ENCODE measurements around the gene CELA3B.
"Not testable (repeated sequence)": the region's sequence is repeated elsewhere in the genome, so short reads cannot be mapped to it uniquely, and the experiment has no call there.

Gene CELA3B

DNA sequence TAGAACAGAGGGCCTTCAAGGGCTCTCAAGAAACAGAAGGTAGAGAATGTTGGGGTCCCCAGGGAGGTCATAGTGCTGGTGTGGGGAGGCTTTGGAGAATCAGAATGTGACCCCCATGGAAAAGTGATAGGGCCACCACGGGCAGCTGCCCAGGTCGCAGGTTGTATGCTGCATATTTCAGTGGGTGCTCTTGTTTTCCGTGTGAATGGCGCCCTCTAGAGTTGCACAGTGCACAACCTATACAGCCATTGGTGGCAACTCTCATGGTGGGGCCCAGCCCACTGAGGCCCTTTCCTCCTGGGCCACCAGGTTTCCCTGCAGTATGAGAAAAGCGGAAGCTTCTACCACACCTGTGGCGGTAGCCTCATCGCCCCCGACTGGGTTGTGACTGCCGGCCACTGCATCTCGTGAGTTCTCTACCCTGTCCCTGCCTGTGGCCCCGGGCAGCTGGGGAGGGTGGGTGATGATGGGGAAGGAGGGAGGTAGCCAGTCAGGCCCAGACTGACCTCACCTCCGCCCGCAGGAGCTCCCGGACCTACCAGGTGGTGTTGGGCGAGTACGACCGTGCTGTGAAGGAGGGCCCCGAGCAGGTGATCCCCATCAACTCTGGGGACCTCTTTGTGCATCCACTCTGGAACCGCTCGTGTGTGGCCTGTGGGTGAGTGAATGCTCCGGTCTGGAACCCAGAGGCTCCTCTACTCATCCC, 3.8 kb downstream of the CELA3B start:
- DNase-seq, result not testable (repeated sequence)

DNA sequence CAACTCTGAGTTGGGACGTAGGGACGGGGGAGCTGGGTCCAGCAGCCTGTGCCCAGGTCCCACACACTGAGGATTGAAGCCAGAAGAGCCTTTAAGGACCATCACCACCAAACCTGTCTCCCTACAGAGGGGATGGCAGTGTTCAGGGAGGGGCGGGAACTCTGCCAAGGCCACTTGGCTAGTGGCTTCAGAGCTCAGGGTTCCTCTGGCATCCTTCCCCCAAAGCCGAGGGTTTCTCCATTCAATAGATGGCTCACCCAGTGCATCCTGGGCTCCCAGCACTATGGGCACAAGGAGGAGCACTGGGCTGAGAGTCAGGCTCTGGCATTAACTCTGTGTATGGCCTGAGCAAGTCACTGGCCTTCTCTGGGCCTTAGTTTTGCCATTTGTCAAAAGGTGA, 4.4 kb downstream of the CELA3B start:
- DNase-seq, result not testable (repeated sequence)

DNA sequence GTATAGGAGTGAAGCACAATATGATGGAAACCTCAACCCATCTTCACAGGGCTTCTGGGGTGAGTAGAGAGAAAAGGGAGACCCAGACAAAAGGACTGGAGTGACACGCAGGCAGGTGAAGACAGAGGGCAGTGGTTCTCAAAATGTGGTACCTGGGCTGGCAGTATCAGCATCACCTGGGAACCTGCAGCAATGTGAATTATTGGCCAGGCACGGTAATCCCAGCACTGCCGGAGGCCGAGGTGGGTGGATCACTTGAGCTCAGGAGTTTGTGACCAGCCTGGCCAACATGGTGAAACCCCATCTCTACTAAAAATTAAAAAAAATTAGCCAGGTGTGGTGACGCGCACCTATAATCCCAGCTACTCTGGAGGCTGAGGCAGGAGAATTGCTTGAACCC, 5.3 kb downstream of the CELA3B start:
- not testable (repeated sequence) for DNase-seq

DNA sequence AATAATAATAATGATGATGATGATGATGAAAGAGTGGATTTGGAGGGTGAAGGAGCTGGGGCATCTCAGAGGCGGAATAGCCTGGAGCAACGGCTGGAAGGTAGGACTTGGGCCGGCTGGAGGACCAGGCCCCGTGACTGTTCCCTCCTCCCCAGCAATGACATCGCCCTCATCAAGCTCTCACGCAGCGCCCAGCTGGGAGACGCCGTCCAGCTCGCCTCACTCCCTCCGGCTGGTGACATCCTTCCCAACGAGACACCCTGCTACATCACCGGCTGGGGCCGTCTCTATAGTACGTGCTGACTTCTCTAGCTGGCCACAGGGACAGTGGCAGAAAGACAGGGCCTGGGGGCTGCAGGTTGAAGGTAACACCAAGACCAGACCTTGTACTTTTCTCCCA, 6.7 kb downstream of the CELA3B start:
- DNase-seq, result not testable (repeated sequence)

DNA sequence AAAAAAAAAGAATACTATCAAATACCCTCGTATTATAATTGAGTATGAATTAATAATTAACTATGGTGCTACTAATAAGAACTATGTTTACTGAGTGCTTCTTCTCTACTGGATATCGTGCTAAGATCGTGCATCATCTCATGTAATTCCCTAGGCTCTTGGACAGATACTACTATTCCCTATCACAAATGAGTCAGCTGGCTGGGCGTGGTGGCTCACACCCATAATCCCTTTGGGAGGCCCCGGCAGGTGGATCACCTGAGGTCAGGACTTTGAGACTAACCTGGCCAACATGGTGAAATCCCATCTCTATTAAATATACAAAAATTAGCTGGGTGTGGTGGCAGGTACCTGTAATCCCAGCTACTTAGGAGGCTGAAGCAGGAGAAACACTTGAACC, 9.1 kb downstream of the CELA3B start:
- DNase-seq, result not testable (repeated sequence)

DNA sequence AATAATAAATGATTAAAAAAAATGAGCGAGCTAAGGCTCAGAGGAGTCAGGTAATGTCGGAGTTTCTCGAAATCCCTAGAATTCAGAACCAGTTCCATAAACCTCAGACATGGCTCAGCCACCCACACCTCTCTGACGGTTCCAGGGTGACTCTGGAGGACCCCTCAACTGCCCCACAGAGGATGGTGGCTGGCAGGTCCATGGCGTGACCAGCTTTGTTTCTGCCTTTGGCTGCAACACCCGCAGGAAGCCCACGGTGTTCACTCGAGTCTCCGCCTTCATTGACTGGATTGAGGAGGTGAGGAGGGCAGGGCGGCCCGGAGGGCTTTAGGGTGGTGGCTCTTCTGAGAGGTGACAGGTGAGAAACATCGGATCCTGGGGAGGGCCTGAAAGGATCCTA, 9.6 kb downstream of the CELA3B start:
- DNase-seq, result not testable (repeated sequence)

DNA sequence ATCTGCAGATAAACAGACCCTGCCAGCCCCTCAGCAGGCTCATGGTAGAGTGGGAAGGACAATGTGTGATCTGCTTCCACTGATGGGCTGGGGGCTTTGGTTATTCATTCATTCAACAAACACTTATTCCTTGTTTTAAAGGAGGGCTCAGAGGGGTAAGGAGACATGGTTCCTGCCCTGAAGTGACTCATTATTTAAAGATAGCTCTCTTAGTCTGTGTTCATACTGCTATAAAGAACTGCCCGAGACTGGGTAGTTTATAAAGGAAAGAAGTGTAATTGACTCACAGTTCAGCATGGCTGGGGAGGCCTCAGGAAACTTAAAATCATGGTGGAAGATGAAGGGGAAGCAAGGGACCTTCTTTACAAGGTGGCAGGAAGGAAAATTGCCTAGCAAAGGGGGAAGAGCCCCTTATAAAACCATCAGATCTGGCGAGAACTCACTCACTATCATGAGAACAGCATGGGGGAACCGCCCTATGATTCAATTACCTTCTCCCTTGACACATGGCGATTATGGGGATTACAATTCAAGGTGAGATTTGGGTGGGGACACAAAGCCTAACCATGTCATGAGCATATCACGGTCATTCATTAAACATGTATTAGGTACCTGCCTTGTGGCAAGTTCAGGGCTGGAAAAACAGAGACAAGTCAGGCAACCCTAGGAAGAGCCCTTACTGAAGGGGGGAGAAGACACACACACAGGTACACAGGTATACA, 13.0 kb downstream of the CELA3B start:
- not testable (repeated sequence) for DNase-seq

DNA sequence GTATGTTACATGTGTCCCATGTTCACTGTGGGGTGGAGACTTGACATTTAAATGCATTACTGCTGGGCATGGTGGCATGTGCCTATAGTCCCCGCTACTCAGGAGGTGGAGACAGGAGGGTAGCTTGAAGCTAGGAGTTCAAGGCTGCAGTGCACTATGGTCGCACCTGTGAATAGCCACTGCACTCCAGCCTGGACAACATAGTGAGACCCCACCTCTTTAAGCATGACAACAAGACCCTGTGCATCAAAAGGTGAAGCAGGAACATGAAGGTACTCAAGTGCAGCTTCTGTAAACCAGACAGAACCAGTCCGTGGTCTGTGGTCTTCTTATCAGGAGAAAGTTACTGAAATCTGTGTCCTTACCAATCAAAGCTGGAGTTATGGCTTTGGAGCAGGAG, 15.4 kb downstream of the CELA3B start:
- not testable (repeated sequence) for DNase-seq

DNA sequence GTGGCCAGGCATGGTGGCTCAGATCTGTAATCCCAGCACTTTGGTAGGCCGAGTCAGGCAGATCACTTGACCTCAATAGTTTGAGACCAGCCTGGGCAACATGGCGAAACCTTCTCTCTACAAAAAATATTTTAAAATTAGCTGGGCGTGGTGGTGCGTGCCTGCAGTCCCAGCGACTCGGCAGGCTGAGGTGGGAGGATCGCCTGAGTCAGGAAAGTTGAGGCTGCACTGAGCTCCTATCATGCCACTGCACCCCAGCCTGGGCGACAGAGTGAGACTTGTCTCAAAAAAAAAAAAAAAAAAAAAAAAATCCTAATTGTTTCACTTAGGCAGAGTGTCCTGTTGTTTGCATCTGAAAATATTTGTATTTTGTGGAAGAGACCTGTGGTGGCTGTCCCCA, 17.9 kb downstream of the CELA3B start:
- not testable (repeated sequence) for DNase-seq

DNA sequence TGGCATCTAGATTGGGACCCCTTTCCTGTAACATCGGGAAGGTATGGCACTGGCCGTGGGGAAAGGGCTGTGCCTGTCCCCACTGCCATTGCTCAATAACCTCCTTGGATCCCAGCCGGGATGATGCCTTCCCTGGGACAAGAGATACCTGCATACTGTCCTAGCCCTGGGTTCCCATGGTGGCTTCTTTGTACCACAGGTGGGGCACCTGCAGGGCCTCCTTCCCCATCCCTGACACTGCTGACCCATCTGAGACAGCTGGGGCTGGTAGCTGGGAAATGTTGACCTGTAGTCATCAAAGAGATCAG, 19.8 kb downstream of the CELA3B start:
- DNase-seq, result not testable (repeated sequence)

DNA sequence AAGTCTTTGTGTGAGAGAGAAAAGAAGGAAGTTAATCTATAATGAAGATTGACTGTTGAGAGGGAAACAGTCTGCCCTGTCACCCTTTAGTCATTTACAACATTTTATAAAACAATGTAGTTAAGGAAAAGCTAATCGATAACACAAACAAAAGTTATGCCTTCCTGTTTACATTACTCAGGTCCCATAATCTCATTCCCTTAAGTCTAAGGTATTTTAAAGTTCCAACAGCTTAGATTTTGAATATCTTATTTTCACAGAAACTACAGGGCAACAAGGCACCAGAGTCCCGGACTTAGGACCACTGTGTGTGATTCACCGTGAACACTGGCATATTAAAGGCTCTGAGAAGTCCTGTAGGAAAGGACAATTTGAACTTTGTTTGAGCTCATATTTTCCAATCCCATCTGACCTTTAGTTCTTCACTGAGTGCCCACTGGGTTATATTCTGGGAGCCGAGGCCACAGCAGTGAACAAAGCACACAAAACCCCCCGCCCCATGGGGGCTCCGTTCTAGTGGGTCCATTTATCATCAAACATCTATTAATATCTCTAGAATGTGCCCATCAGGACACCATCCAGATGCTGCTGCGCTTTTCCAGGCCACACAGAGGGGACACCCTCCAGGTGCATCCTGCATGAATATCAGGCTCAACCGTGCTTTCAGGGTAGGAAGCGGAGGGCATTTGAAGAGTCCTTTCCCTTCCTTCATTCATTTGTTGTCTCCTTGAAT, 21.2 kb downstream of the CELA3B start:
- DNase-seq, result not testable (repeated sequence)

DNA sequence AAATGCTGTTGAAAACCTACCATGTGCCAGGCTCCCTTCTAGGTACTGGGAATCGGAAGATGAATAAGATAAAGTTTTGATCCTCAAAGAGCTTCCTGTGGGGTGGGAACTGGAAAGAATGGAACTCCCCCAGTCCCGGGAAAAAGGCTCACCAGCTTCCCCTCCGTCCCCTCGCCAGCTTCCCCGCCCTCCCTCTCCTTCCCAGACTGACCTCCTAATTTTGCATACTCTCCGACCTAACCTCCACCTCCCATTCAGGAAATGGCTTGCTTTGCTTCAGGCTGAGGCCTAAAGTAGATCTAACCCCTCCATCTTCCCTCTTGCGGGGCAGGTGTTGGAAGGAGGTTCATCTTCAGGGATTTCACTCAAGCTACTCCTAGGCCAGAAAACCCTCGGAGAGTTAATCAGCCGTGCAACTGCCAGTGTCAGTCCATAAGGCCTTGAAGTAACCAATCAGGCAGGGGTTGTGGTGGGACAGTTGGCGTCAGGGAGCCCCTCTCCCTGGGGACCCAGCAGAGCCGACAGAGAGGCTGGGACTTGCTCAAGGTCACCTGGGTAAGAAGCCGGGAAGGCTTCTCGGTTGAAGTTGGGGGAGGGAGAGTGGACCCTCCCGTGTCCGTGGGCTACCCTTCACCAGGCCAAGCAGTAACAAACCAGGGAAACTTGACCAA, 21.9 kb downstream of the CELA3B start:
- not testable (repeated sequence) for DNase-seq

DNA sequence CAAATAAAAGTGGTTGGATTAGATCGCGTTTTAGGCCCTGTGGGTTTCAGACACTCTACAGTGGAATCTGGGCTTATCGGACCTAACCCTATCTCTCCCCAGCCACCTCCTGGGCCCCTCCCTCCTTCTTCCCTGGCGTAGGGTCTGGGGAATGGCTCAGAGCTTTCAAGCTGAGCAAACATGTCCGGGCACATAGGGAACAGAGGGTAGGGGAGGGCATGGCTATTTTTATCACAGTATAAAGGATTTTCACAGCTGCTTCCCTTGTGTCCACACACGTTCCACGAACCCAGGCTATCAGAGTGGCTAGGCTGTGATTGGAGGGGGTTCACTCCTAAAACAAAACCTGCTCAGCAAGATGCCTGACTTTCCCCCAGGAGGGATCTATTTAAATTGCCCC, 22.8 kb downstream of the CELA3B start:
- not testable (repeated sequence) for DNase-seq

DNA sequence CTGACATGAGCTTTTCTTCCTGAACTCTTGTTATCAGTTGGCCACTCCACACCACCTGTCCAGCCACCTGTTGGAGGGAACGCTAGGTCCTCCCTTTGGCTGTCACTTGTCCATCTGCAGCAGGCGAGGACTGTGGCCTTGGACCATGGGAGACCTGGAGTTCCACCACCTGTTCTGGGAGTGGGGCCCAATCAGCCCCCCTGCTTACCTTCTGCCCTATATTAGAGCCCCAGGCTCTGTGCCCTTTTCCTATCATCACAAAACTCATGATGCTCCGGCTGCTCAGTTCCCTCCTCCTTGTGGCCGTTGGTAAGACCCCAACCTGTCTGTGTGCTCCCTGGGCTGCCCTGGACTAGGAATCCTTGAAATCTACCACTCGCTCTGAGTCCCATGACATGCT, 24.6 kb downstream of the CELA3B start, which contains the start of gene CELA3A:
Gene CELA3A, plus strand, starts transcription at position 249 of the 400 bp plus-strand sequence. Its CDS starts 18 bp downstream, at position 267.
- no peak for DNase-seq

DNA sequence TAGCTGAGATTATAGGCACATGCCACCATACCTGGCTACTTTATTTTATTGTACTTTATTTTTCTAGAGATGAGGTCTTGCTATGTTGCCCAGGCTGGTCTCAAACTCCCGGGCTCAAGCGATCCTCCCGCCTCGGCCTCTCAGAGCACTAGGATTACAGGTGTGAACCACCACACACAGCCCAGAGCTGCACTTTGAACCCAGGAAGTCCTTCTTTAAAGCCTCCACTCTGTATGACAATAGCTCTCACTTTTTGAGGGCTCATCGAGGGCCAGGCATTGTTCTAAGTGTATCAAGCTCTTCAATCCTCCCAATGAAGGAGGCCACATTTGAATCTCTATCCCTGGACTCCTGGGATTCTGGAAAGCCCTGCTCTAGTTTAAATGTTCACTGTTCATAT, 25.6 kb downstream of the CELA3B start:
- not testable (repeated sequence) for DNase-seq

DNA sequence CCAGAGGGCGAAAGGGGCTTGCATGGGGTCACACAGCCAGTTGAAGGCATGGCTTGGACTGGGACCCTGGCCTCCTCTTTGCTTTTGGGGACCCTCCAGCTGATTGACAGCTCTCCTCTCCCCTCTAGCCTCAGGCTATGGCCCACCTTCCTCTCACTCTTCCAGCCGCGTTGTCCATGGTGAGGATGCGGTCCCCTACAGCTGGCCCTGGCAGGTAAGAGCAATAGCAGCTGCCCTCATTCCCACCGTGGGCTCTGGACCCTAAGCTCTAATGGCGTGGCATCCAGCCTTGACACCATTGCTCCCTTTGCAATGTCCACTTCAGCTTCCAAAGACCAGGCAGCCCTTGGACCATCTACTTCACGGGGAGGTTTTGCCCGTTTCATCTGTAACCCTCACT, 26.1 kb downstream of the CELA3B start:
- DNase-seq, result not testable (repeated sequence)

DNA sequence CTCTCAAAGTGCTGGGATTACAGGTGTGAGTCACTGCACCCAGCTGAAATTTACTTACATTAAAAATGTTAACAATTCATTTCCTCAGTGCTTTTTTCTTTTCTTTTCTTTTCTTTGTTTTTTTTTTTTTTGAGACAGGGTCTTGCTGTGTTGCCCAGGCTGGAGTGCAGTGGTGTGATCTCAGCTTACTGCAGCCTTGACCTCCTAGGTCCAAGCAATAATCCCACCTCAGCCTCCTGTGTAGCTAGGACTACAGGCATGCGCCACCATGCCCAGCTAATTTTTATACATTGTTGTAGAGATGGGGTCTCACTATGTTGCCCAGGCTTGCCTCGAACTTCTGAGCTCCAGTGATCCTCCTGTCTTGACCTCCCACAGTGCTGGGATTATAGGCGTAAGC, 27.1 kb downstream of the CELA3B start:
- not testable (repeated sequence) for DNase-seq

DNA sequence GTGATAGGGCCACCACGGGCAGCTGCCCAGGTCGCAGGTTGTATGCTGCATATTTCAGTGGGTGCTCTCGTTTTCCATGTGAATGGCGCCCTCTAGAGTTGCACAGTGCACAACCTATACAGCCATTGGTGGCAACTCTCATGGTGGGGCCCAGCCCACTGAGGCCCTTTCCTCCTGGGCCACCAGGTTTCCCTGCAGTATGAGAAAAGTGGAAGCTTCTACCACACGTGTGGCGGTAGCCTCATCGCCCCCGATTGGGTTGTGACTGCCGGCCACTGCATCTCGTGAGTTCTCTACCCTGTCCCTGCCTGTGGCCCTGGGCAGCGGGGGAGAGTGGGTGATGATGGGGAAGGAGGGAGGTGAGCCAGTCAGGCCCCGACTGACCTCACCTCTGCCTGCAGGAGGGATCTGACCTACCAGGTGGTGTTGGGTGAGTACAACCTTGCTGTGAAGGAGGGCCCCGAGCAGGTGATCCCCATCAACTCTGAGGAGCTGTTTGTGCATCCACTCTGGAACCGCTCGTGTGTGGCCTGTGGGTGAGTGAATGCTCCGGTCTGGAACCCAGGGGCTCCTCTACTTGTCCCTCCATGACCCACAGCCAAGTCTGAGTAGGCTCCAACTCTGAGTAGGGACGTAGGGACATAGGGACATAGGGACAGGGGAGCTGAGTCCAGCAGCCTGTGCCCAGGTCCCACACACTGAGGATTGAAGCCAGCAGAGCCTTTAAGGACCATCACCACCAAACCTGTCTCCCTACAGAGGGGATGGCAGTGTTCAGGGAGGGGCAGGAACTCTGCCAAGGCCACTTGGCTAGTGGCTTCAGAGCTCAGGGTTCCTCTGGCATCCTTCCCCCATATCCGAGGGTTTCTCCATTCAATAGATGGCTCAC, 28.7 kb downstream of the CELA3B start:
- DNase-seq, result not testable (repeated sequence)

DNA sequence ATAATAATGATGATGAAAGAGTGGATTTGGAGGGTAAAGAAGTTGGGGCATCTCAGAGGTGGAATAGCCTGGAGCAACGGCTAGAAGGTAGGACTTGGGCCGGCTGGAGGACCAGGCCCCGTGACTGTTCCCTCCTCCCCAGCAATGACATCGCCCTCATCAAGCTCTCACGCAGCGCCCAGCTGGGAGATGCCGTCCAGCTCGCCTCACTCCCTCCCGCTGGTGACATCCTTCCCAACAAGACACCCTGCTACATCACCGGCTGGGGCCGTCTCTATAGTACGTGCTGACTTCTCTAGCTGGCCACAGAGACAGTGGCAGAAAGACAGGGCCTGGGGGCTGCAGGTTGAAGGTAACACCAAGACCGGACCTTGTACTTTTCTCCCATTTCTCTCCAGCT, 29.9 kb downstream of the CELA3B start:
- not testable (repeated sequence) for DNase-seq

DNA sequence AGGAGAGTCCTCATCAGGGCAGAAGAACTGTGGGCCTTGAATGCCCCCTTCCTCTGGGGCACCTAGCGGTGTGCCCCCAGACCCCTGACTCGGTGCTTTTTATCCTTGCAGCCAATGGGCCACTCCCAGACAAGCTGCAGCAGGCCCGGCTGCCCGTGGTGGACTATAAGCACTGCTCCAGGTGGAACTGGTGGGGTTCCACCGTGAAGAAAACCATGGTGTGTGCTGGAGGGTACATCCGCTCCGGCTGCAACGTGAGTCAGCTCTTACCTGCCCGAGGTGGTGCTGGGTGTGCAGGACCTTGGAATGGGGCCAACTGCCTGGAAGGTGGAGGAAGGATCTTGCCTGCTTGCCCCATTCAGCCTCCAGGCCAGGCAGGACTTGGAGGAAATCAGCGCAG, 30.4 kb downstream of the CELA3B start:
- not testable (repeated sequence) for DNase-seq

DNA sequence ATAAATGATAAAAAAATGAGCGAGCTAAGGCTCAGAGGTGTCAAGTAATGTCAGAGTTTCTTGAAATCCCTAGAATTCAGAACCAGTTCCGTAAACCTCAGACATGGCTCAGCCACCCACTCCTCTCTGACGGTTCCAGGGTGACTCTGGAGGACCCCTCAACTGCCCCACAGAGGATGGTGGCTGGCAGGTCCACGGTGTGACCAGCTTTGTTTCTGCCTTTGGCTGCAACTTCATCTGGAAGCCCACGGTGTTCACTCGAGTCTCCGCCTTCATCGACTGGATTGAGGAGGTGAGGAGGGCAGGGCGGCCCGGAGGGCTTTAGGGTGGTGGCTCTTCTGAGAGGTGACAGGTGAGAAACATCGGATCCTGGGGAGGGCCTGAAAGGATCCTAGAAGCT, 32.7 kb downstream of the CELA3B start:
- DNase-seq, result not testable (repeated sequence)

DNA sequence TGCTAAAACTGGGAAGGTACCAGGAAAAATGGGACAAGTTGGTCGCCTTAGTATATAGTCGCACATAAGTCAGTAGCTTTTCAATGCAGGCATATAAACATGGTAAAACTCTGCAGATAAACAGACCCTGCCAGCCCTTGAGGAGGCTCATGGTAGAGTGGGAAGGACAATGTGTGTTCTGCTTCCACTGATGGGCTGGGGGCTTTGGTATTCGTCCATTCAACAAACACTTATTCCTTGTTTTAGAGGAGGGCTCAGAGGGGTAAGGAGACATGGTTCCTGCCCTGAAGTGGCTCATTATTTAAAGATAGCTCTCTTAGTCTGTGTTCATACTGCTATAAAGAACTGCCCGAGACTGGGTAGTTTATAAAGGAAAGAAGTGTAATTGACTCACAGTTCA, 35.9 kb downstream of the CELA3B start:
- not testable (repeated sequence) for DNase-seq

Measured in retina (tissue), 1 donor.